Loucy (cell line): ENCODE data around the gene MYBL2.

ENCODE experiments used
- H2AFZ ChIP-seq: fragments of 200-600 bp; sonication (generic); 2 replicates; pipeline ENCODE4 v1.6.0; 2016; ENCODE audit warnings: antibody characterized with exemption, mild to moderate bottlenecking, low read length, moderate library complexity
- H3F3A ChIP-seq: fragments of 200-600 bp; 2 replicates; pipeline ENCODE4 v1.6.0; 2016; ENCODE audit warnings: antibody characterized with exemption, low read depth, mild to moderate bottlenecking
- H3K27me3 ChIP-seq: fragments of 200-600 bp; sonication (generic); 2 replicates; pipeline ENCODE4 v1.6.1; 2014; ENCODE audit warnings: low read length, mild to moderate bottlenecking; ENCODE audit not compliant: insufficient read depth, poor library complexity, severe bottlenecking
- H3K36me3 ChIP-seq: fragments of 200-600 bp; sonication (generic); 2 replicates; pipeline ENCODE4 v1.6.1; 2016; ENCODE audit warnings: low read length; ENCODE audit not compliant: insufficient read depth
- H3K4me1 ChIP-seq: fragments of 200-600 bp; sonication (generic); 2 replicates; pipeline ENCODE4 v1.5.1; 2014; ENCODE audit warnings: low read length, mild to moderate bottlenecking; ENCODE audit not compliant: insufficient read depth, poor library complexity, severe bottlenecking
- H3K4me2 ChIP-seq: fragments of 200-600 bp; sonication (generic); 2 replicates; pipeline ENCODE4 v1.6.0; 2014; ENCODE audit warnings: antibody characterized with exemption, low read length, low read depth, mild to moderate bottlenecking; ENCODE audit not compliant: poor library complexity, severe bottlenecking
- H3K4me3 ChIP-seq: fragments of 200-600 bp; sonication (generic); 2 replicates; pipeline ENCODE4 v1.5.1; 2014; ENCODE audit warnings: low read length, mild to moderate bottlenecking, mixed read lengths; ENCODE audit not compliant: poor library complexity, severe bottlenecking
- H3K79me2 ChIP-seq: fragments of 200-600 bp; sonication (generic); 2 replicates; pipeline ENCODE4 v1.6.1; 2014; ENCODE audit warnings: low read length; ENCODE audit not compliant: insufficient read depth
- H3K9ac ChIP-seq: fragments of 200-600 bp; sonication (generic); 2 replicates; pipeline ENCODE4 v1.6.0; 2014; ENCODE audit warnings: mild to moderate bottlenecking, low read depth, low read length, moderate library complexity; ENCODE audit not compliant: poor library complexity, severe bottlenecking
- H3K9me2 ChIP-seq: fragments of 200-600 bp; sonication (generic); replicated peaks from 2 replicates; pipeline ENCODE4 v1.6.1; 2016; ENCODE audit warnings: low read depth, low read length, mixed read lengths
- H3K9me3 ChIP-seq: fragments of 200-600 bp; sonication (generic); 2 replicates; pipeline ENCODE4 v1.6.1; 2014; ENCODE audit warnings: mild to moderate bottlenecking, antibody characterized with exemption, low read length, low read depth; ENCODE audit not compliant: insufficient read depth
- H4K20me1 ChIP-seq: fragments of 200-600 bp; sonication (generic); 2 replicates; pipeline ENCODE4 v1.6.0; 2014; ENCODE audit warnings: antibody characterized with exemption, low read length, mild to moderate bottlenecking; ENCODE audit not compliant: insufficient read depth, poor library complexity, severe bottlenecking
- CTCF ChIP-seq: fragments of 200-600 bp; sonication (generic); conservative IDR thresholded peaks from 2 replicates; pipeline ENCODE4 v1.5.1; 2014; ENCODE audit warnings: mild to moderate bottlenecking, antibody characterized with exemption, low read length
- EZH2phosphoT487 ChIP-seq: fragments of 200-600 bp; IDR thresholded peaks from 2 replicates; pipeline ENCODE4 v1.6.1; 2018; ENCODE audit warnings: antibody characterized with exemption, mild to moderate bottlenecking, moderate library complexity, borderline replicate concordance

The MYBL2 gene

GRCh38 chr20:43669332-43669731 lies 2.4 kb downstream of the MYBL2 start:
- H4K20me1 ChIP-seq: peaks cover 4% of the 10 kb centered on the region
- no peaks in the 10 kb centered on the region for H3F3A ChIP-seq
- no peaks in the 10 kb centered on the region for H3K9me3 ChIP-seq
- H3K9me2 ChIP-seq: no peaks in the 10 kb centered on the region
- TF ChIP-seq CTCF (no peak), EZH2phosphoT487 (no peak)
- no peak overlapping the region for H2AFZ ChIP-seq
- peaks cover 25% of the 10 kb centered on the region for H3K4me1 ChIP-seq
- H3K4me2 ChIP-seq: peak overlapping the region; percentile 99
- H3K79me2 ChIP-seq: peaks cover 66% of the 10 kb centered on the region
- H3K27me3 ChIP-seq: no peaks in the 10 kb centered on the region
- peak overlapping the region; percentile 84 for H3K9ac ChIP-seq
- peak overlapping the region; percentile 92 for H3K4me3 ChIP-seq
- peaks cover 9% of the 10 kb centered on the region; the same call in 1 of the 2 replicates for H3K36me3 ChIP-seq

GRCh38 chr20:43670423-43670822 lies 3.5 kb downstream of the MYBL2 start:
- Histone ChIP-seq H3K9me2 (no peaks in the 10 kb centered on the region), H3F3A (no peaks in the 10 kb centered on the region), H3K4me2 (peak overlapping the region; percentile 99), H3K9ac (peak overlapping the region; percentile 84), H4K20me1 (peaks cover 4% of the 10 kb centered on the region), H3K4me1 (peaks cover 25% of the 10 kb centered on the region), H3K36me3 (peaks cover 9% of the 10 kb centered on the region; the same call in 1 of the 2 replicates), H3K27me3 (no peaks in the 10 kb centered on the region), H2AFZ (no peak overlapping the region), H3K4me3 (peak overlapping the region; percentile 92), H3K9me3 (no peaks in the 10 kb centered on the region), H3K79me2 (peaks cover 71% of the 10 kb centered on the region)
- TF ChIP-seq EZH2phosphoT487 (no peak), CTCF (no peak)

DNA sequence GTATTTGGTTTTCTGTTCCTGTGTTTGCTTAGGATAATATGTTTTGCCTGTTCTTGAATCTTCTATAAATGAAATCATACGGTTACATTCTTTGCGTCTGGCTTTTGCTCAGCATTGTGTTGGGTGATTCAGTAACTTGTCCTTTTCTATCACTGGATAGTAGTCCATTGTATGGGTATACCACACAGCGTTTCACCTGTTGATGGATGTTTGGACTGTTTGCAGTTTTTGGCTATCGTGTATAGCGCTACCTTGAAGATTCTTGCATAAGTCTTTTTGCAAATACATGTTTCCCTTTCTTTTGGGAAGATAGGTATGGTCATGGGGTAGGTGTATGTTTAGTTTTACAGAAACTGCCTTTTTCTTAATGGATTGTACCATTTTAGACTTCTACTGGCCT lies 9.5 kb downstream of the MYBL2 start:
- Histone ChIP-seq H3K36me3 (peaks cover 22% of the 10 kb centered on the region; the same call in 1 of the 2 replicates), H3K9me2 (no peaks in the 10 kb centered on the region), H3K9me3 (no peaks in the 10 kb centered on the region), H3K27me3 (no peaks in the 10 kb centered on the region), H3K9ac (no peak overlapping the region), H2AFZ (no peak overlapping the region), H4K20me1 (no peaks in the 10 kb centered on the region), H3K4me2 (peak overlapping the region; percentile 40), H3K4me3 (no peak overlapping the region), H3F3A (no peaks in the 10 kb centered on the region), H3K4me1 (peaks cover 9% of the 10 kb centered on the region), H3K79me2 (peaks cover 74% of the 10 kb centered on the region)
- TF ChIP-seq CTCF: no peak
- no peak for TF ChIP-seq EZH2phosphoT487
